ENCODE data around the gene CELF4. TPM values are rescaled to one million over a fixed set of nuclear protein-coding genes. Genes with fewer than 3 reads are reported as not detected.

The CELF4 gene
- total RNA-seq, 1 experiment from 2014 or later, result not detected

DNA sequence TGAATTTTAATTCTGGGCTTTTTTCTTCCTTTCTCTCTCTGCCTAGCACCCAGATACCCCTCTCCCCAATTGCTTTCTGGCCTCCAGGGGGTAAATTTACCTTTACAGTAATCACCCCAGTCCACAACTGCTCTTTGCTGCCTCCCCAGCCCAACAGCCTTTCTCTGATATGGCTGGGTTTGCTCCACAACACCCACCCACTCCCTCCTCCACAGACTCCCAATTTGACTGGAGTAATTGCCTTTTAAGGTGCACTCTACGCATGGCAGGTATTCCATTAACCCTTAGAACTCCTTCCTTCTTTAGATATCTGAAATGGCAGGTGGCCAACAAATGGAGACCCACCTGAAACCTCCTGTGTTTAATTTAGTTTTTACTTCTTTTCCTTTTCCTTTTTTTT is 3.6 kb downstream of the CELF4 start:
- TF ChIP-seq SIN3A (IDR thresholded peaks at IDR 0.05; ENCODE audit: borderline replicate concordance, insufficient read depth, low read depth, low read length), result no peak
- TF ChIP-seq POLR2AphosphoS5 (IDR thresholded peaks at IDR 0.05; ENCODE audit: low read depth, low read length), result no peak
- TF ChIP-seq, protein P1, sequence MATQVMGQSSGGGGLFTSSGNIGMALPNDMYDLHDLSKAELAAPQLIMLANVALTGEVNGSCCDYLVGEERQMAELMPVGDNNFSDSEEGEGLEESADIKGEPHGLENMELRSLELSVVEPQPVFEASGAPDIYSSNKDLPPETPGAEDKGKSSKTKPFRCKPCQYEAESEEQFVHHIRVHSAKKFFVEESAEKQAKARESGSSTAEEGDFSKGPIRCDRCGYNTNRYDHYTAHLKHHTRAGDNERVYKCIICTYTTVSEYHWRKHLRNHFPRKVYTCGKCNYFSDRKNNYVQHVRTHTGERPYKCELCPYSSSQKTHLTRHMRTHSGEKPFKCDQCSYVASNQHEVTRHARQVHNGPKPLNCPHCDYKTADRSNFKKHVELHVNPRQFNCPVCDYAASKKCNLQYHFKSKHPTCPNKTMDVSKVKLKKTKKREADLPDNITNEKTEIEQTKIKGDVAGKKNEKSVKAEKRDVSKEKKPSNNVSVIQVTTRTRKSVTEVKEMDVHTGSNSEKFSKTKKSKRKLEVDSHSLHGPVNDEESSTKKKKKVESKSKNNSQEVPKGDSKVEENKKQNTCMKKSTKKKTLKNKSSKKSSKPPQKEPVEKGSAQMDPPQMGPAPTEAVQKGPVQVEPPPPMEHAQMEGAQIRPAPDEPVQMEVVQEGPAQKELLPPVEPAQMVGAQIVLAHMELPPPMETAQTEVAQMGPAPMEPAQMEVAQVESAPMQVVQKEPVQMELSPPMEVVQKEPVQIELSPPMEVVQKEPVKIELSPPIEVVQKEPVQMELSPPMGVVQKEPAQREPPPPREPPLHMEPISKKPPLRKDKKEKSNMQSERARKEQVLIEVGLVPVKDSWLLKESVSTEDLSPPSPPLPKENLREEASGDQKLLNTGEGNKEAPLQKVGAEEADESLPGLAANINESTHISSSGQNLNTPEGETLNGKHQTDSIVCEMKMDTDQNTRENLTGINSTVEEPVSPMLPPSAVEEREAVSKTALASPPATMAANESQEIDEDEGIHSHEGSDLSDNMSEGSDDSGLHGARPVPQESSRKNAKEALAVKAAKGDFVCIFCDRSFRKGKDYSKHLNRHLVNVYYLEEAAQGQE (IDR thresholded peaks at IDR 0.05; ENCODE audit: insufficient read depth in 1 of 2, low read depth in 2 of 2, low read length in 1 of 2), result no peak
- TF ChIP-seq TCF7L2 (IDR thresholded peaks at IDR 0.05; ENCODE audit: low read depth, low read length), result no peak
- TF ChIP-seq, protein P2, sequence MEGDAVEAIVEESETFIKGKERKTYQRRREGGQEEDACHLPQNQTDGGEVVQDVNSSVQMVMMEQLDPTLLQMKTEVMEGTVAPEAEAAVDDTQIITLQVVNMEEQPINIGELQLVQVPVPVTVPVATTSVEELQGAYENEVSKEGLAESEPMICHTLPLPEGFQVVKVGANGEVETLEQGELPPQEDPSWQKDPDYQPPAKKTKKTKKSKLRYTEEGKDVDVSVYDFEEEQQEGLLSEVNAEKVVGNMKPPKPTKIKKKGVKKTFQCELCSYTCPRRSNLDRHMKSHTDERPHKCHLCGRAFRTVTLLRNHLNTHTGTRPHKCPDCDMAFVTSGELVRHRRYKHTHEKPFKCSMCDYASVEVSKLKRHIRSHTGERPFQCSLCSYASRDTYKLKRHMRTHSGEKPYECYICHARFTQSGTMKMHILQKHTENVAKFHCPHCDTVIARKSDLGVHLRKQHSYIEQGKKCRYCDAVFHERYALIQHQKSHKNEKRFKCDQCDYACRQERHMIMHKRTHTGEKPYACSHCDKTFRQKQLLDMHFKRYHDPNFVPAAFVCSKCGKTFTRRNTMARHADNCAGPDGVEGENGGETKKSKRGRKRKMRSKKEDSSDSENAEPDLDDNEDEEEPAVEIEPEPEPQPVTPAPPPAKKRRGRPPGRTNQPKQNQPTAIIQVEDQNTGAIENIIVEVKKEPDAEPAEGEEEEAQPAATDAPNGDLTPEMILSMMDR (IDR thresholded peaks at IDR 0.05), result no peak
- Histone ChIP-seq H3K4me1 (ENCODE audit: control insufficient read depth, insufficient read depth, low read length) (no peaks in the 10 kb centered on the region), H3K36me3 (ENCODE audit: control insufficient read depth, insufficient read depth, low read length) (no peaks in the 10 kb centered on the region), H3K27ac (ENCODE audit: low read length) (no peak overlapping the region), H3K4me3 (ENCODE audit: low read depth in 2 of 2, low read length in 2 of 2) (no peak overlapping the region), H3K9me3 (ENCODE audit: control insufficient read depth, insufficient read depth, low read depth, low read length) (no peaks in the 10 kb centered on the region), H3K27me3 (ENCODE audit: control insufficient read depth, insufficient read depth, low read length) (peaks cover 15% of the 10 kb centered on the region)
- ChIA-PET POLR2A (no interaction called here), CTCF (no interaction called here)
- DNase-seq (ENCODE audit: low read depth, low spot score) (no peak), ATAC-seq (no peak)
- intact Hi-C loops (cut with micrococcal nuclease; ENCODE audit: unreplicated experiment) (no loop called here), in situ Hi-C loops (cut with HindIII; ENCODE audit: low pct_unique_long_range_greater_than_20kb, low sequenced_read_pairs) (no loop called here)
- BruUV-seq (replicated peaks), result no TSS peak

DNA sequence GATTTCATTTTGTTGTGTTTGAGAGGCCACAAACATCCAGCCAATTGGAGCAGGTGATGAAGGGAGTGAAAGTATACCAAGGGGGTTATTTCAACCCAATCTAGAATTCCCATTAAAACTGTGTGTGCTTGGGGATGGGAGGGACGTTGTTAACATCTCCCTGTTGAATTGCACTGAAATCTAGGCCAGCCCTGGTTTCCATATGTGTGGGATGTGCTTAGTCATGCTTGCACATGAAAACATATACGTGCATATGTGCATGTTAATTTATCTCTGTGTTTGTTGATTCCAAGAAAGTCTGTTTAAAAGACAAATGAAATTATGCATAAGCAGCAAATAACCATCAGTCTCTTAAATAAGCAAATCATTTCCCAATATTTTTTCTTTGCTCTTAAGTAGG is 5.6 kb downstream of the CELF4 start:
- Histone ChIP-seq H3K27ac (ENCODE audit: low read length) (no peak overlapping the region), H3K9me3 (ENCODE audit: control insufficient read depth, insufficient read depth, low read depth, low read length) (no peaks in the 10 kb centered on the region), H3K4me1 (ENCODE audit: control insufficient read depth, insufficient read depth, low read length) (no peaks in the 10 kb centered on the region), H3K4me3 (ENCODE audit: low read depth in 2 of 2, low read length in 2 of 2) (no peak overlapping the region), H3K27me3 (ENCODE audit: control insufficient read depth, insufficient read depth, low read length) (peaks cover 15% of the 10 kb centered on the region), H3K36me3 (ENCODE audit: control insufficient read depth, insufficient read depth, low read length) (no peaks in the 10 kb centered on the region)
- BruUV-seq (replicated peaks), result no TSS peak
- TF ChIP-seq, protein P2 (IDR thresholded peaks at IDR 0.05), result no peak
- TF ChIP-seq SIN3A (IDR thresholded peaks at IDR 0.05; ENCODE audit: borderline replicate concordance, insufficient read depth, low read depth, low read length) (no peak), TCF7L2 (IDR thresholded peaks at IDR 0.05; ENCODE audit: low read depth, low read length) (no peak), POLR2AphosphoS5 (IDR thresholded peaks at IDR 0.05; ENCODE audit: low read depth, low read length) (no peak)
- TF ChIP-seq, protein P1 (IDR thresholded peaks at IDR 0.05; ENCODE audit: insufficient read depth in 1 of 2, low read depth in 2 of 2, low read length in 1 of 2), result no peak
- CTCF ChIA-PET, result no interaction called here
- ATAC-seq (no peak), DNase-seq (ENCODE audit: low read depth, low spot score) (no peak)
- in situ Hi-C loops (cut with HindIII; ENCODE audit: low pct_unique_long_range_greater_than_20kb, low sequenced_read_pairs), result no loop called here
- POLR2A ChIA-PET, result no interaction called here
- intact Hi-C loops (cut with micrococcal nuclease; ENCODE audit: unreplicated experiment), result no loop called here
